DMS 273 (cell line): Measurements from ENCODE around the gene ESM1.
"Not testable (repeated sequence)": the region's sequence is repeated elsewhere in the genome, so short reads cannot be mapped to it uniquely, and the experiment has no call there.

Experiments used
- DNase-seq: peaks from one replicate; lab custom pipeline; 2025; ENCODE audit not compliant: unreplicated experiment; lab: John Stamatoyannopoulos, UW

The ESM1 gene, protein sequence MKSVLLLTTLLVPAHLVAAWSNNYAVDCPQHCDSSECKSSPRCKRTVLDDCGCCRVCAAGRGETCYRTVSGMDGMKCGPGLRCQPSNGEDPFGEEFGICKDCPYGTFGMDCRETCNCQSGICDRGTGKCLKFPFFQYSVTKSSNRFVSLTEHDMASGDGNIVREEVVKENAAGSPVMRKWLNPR

DNA sequence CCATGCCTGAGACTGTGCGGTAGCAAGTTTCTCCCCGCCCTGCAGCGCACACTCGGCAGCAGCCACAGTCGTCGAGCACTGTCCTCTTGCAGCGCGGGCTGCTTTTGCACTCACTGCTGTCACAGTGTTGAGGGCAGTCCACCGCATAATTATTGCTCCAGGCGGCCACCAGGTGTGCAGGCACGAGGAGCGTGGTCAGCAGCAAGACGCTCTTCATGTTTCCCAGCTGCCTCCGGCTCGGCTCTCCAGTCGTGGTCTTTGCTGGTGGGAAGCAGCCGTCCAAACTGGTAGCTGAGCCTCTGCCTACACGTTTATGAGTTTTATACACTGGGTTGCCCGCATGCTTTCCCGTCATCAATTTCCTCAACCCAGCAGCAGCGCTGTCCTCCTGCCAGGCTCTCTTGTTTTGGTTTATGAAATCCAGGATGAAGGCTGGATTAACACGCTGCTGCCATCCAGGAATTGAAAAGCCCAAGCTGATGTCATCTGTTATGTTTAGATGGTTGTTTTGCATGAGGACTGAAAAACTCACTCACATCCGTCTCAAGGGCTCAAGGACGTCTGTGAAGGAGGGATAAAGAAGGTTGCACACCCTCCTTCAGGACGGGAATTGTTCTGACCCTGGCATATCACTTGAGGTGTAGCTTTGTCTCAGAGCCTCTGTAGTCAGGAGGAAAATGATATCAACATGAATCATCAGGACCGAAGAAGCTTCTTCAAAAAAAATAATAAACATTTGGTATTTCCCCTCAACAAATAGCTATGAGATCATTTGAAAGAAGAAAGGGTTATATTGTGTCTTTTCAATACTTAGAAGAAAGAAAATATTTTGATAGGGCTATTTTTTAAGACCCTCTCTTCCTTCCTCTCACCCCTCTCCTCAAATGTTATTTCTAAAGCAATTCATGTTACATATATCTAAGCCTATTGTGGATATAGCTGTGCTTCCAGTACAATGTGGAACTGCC, at the start of gene ESM1:
Gene ESM1 (minus strand): TSS at position 293 of the 968 bp plus-strand sequence. CDS start 76 bp downstream, at position 217.
- DNase-seq = peak; percentile 82

DNA sequence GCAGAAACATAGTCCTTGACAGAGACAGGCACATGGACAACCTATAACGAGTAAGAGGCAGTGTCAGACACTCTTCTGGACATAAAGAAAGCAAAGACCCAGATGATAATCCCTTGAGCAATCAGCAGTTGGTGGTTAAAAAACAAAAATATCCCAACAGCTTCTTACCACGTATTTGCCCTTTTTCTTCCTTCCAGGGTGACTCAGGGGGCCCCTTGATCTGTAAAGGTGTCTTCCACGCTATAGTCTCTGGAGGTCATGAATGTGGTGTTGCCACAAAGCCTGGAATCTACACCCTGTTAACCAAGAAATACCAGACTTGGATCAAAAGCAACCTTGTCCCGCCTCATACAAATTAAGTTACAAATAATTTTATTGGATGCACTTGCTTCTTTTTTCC, 48.2 kb upstream of the ESM1 start:
- DNase-seq = no peak

DNA sequence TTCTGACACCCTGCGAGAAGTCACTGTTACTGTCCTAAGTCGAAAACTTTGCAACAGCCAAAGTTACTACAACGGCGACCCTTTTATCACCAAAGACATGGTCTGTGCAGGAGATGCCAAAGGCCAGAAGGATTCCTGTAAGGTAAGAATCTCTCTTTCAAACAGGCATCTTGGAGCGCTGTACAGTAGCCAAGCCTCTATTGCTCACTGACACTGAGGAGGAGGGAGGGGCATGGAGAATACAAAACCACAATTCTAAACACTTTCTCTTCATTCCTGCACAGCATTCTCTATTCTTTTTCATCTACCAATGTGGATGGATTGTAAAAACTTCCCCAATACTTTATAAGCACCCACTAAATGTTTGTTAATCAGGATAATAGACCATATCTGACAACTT, 46.1 kb upstream of the ESM1 start:
- DNase-seq = no peak

DNA sequence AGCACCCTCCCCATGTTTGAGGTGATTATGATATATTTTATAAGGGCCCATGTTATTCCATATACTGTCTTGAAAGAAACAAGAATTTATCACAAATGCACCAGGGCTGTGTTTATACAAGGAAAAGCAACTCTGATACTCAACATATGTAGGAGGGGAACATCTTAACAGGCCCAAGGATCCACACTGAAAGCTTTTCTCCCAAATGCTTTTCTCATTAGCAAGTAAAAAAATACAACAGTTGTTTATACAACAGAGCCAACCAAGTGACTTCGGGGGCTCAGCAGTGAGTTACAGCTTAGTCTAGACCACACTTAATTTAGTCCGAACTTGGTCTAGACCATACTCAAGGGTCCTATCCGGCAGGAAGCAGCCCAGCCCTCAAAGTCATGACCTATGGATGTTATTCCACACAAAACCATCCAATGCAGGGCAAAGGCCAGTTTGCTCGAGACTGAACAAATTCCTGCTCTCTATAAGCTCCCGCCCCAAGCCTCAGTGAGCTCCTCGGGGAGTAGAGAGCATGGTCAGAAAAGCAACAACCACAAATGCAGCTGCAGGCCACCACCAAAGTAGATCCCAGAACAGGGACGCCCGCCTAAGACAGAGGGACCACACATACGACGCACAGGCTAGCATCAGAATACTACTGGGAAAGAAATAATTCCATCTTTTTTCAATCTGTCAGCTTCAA, 45.4 kb upstream of the ESM1 start:
- no peak for DNase-seq

DNA sequence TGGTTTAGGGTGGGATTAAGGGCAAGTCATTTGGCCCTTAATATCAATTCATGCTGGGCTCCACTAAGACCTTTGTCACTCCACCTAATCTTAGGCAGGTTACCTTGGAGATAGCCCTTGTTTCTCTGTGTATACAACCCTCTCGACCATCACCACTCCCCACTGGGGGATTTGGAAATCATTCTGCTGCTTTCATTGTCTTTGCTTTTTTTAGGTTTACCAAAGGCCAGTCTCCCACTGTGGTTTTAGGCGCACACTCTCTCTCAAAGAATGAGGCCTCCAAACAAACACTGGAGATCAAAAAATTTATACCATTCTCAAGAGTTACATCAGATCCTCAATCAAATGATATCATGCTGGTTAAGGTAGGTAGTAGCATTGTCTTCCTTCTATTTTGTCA, 44.8 kb upstream of the ESM1 start:
- no peak for DNase-seq

DNA sequence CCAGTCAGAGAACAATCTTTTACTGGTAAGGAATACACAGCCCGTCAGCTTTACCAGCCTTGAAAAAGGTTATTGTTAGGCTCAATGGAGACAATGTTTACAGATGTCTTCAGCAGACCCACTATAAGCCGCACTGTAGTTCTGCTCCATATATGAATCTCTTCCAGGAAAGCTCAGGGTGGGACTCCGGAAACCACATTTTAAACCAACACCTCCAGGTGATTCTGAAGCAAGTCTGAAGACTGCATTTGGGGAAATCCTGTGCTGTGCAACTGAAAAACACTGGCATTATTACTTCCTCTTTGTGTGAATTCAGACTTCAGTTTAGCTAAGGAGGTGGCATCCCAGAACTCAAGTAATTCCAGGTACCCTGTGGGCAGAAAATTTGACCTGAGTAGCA, 42.2 kb upstream of the ESM1 start:
- DNase-seq = no peak

DNA sequence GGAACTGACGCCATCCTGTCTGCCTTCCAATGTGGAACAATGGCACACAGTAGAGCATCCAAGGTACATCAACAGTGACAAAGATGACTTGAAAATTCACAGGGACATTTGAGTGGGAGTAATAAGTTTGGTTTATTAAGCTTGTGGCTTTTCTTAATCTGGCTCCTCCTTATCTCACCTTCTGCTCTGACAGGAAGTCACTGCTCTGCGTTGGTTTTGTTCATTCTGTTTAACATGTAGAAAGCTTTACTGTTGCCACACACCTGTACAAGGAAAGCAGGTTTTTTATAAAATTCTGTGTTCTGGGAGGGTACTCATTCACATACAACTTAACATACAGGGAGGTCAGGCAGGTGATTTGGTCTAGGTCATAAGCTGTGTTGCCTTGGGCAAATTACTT, 37.1 kb upstream of the ESM1 start:
- no peak for DNase-seq

DNA sequence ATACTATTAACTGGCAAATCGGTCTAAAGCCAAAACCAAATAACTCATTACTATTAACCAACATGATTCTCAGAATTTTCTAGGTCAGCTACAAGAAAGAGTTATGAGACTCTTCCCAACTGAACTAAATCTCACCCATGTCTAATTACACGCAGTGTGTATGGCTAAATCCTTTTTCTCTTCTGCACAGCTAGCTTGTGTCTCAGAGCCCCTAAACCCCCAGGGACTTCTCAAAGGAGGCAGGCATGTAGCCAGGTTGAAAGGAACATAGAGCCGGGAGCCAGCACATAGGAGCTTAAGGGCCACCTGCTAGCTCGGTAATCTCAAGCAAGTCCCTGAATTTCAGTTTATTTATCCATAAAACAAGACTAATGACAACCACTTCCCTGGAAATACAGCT, 36.4 kb upstream of the ESM1 start:
- peak; percentile 30 for DNase-seq

DNA sequence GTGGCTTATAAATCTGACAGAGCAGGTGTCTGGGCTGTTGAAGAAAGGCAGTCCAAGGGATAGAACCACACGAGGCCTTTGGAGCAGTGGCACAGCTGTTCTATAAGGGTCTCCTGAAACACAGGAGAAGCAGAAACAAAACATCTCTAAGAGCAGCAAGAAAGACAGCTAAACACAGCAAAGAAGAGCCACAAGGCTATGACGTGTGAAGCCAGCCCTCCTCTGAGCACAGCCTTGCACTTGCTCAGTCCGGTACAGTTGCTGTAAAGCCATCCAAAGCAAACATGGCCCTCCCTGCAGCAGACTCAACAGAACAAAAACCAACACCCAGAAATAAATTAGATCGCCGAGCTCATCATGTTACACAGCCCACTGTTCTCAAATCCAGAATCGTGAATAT, 36.0 kb upstream of the ESM1 start:
- DNase-seq = no peak

DNA sequence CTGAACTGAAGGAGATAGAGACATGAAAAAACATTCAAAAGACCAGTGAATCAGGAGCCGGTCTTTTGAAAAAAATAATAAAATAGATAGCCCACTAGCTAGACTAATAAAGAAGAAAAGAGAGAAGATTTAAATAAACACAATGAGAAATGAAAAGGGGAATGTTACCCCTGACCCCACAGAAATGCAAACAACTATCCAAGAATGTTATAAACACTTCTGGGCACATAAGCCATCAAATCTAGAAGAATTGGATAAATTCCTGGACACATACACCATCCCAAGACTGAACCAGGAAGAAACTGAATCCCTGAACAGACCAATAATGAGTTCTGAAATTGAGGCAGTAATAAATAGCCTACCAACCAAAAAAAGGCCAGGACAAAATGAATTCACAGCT, 24.8 kb upstream of the ESM1 start:
- not testable (repeated sequence) for DNase-seq

DNA sequence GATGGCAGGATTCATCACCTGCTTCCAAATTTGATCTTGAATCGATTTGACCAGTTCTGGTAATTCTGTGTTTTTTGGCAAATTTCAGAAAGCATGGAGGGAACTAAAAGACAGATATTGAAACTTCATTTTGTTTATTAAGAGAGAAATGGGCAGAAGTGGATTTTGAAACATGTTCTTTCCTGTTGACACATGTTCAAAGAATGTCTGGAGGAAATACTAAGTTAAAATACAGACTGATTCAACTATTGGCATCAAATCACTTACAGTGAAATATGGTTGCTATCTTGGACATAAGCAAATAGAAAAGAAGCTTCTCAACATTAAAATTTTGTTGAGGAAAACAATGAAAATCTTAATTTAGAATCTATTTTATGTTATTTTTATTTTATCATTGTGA, 19.3 kb upstream of the ESM1 start:
- DNase-seq = no peak

DNA sequence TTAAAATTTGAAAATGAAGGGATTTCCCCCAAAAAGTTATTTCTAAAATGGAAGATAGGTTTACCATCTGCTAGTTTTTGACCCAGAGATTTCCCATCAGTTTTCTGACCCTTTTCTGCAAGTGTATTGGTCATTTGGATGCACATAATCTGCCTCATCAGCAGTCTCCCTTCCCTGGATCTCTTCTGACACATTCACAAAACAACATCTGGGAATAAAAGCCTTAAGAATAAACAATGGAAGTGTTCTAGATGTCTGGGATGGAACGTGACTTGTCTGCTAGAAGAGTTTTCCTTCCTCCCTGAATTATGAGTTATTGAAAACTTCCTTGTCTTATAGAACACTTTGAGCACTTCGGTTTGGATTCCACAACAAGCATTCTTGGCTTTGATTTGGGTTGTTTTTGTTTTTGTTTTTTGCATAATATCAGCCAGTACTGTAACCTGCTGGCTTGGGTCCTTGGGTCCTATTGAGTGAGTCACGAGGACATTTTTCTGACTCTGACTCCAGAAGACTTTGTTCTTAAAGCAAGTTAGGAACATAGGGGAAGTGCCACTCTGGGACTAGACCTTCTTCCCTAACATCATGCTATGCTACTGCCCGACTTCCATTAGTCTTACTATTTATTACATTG, 18.2 kb upstream of the ESM1 start:
- no peak for DNase-seq

DNA sequence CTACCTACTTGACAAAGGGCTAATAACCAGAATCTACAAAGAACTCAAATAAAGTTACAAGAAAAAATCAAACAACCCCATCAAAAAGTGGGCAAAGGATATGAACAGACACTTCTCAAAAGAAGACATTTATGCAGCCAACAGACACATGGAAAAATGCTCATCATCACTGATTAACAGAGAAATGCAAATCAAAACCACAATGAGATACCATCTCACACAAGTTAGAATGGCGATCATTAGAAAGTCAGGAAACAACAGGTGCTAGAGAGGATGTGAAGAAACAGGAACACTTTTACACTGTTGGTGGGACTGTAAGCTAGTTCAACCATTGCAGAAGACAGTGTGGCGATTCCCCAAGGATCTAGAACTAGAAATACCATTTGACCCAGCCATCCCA, 16.8 kb upstream of the ESM1 start:
- DNase-seq = not testable (repeated sequence)

DNA sequence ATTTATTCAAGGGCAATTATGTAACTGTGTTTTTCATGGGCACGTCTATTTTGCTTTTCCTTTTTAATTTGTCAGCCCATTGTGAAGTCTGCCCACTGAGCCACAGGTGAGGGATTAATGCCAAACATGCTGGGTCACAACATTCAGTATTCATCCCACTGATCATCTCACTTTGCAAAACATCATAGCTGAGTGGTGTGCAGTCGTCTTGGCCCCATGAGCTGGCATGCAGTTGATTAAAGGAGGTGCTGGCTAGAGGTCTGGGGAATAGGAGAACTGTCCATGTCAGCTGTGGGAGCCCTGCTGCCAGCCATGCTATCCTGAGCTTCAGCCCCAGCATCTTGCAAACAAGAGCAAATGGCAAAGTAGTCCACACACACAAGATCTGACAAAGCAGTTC, 11.7 kb upstream of the ESM1 start:
- DNase-seq = no peak

DNA sequence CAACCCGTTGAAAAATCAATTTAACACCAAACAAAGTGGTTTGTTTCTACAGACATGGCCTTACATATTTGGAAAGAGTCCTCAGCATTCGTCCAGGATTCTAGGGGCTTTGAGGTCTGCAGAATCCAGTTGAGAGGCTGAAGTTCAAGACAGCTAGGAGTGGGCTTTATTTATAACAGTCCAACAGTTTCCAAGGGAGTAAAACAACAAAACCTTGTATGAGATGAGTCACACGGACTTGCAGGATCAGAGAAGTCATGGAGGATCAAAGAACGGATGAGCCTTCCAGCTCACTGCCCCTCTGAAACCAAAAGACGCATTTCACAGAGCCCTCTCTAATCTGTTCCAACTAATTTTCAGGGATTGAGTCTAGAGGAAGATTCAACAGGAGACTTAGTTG, 11.1 kb upstream of the ESM1 start:
- DNase-seq = no peak

DNA sequence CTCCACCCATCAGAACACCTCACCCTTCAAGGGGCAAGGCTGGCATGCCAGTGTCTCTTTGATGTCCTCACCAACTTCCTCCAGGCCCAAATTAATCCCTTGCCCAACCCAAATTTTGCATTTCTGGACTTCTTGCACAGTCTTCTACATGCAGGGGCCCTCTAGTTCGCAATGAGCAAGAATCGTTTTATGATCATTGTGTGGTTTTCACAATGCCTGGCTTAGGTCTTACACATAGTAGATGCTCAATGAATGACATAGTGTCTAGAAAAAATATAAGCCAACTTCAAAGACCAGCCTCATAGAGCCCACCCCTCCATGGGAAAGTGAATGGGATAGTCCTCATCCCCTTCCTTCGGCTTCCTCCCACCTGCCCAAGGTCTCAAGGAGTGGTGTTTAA, 9.8 kb upstream of the ESM1 start:
- no peak for DNase-seq

DNA sequence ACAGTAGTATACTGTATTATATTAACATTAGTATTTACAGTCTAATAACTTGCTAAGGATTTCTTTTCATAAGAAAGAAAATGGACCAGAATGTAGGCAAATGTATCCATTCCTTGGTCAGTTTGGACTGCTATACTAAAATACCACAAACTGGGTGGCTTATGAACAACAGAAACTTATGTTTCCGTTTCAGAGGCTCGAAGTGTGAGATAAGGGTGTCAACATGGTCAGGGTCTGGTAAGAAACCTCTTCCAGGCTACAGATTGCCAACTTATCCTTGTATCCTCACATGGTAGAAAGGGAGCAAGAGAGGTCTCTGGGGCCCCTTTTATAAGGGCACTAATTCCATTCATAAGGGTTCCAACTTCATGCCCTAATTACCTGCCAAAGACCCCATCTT, 9.2 kb upstream of the ESM1 start:
- DNase-seq = no peak

DNA sequence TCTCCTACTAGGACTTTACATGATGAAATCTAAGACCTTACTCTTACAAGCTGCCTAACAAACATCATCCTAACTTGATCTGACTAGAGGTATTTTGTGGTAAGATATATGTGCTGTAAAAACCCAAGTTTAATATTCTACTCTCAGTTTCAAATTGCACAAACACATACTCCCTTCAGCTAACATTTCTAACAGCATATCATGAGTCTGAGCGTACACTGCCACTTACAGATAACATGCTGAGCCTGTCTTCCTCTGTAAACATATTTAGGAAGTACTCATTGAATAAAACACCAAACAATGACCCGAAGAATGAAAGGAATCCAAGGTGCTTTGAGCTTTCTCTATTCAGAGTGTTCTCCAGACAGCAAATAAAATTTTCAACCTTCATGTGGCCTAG, 7.9 kb upstream of the ESM1 start:
- no peak for DNase-seq

DNA sequence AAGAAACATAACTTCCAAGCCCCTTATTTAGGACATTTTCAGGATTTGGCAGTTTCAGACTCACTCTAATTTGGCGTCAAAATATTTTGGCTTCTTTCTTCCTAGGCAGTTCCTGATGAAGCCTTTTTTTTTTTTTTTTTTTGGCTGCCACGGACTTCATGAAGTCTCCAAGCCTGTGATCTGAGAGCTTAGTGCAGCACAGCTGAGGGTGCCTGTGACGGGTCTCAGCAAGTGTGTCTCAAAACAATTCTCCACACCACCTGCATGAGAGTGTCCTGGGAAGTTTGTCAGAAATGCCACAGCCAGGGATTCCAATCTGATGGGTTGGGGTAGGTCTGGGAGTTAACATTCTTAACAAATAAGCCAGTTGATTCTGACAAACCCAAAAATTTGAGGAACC, 6.0 kb upstream of the ESM1 start:
- DNase-seq = no peak

DNA sequence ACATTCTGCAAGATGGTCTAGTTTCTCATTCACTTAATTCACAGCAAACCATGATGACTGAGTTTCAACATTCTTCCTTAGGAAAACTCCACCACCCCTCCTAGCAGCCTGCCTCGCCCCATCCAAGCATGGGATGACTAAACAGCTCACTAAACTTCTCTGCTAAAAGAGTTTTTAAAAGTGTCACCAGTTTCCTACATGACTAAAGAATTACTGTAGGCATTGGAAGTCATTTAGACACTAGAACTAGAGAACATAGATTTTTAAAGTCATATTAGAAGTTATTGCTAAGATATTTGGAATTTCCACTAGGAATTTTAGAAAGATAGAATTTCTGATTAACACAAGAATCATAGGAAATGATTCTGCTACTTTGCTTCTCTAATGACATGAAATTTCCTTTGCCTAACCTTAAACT, 5.5 kb upstream of the ESM1 start:
- DNase-seq = no peak

DNA sequence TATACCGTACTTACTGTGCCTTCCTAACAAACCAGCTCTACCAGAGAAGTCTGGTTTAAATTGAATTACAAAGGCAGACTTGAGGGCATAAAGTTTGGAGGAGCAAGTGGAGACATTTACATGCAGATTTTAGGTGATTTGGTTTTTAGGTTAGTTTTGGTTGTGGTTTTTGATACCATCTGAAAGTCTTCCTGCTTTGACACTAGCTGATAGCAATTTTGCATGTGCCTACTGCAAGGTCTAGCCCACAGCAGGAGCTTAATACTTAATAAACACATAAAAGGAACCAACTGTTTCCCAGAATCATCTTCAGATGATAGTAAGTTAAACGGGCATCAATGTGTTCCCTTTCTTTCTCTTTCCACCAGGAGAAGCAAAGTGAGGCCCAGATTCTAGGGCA, 3.4 kb upstream of the ESM1 start:
- peak; percentile 64 for DNase-seq
